Suprapubic skin (tissue), 4 donors: ENCODE results near the gene AMPD3. TPM values are rescaled to one million over a fixed set of nuclear protein-coding genes. Genes with fewer than 3 reads are reported as not detected.

Experiments used
- DNase-seq, 2 donors: peaks; one replicate each; pipeline ENCODE4 v3.0.0-alpha.2; 2019; ENCODE audit warnings: low spot score in 2 of 2
- H3K27ac ChIP-seq: fragments of 200-600 bp; sonication (generic); one replicate; pipeline ENCODE4 v1.5.1; 2019
- H3K27me3 ChIP-seq: fragments of 200-600 bp; sonication (generic); one replicate; pipeline ENCODE4 v1.5.1; 2019
- H3K36me3 ChIP-seq: fragments of 200-600 bp; sonication (generic); one replicate; pipeline ENCODE4 v1.5.1; 2019
- H3K4me1 ChIP-seq: fragments of 200-600 bp; sonication (generic); one replicate; pipeline ENCODE4 v1.5.1; 2019
- H3K4me3 ChIP-seq: fragments of 200-600 bp; sonication (generic); one replicate; pipeline ENCODE4 v1.5.1; 2019; ENCODE audit warnings: mild to moderate bottlenecking
- H3K9me3 ChIP-seq: fragments of 200-600 bp; sonication (generic); one replicate; pipeline ENCODE4 v1.5.1; 2019
- EP300 ChIP-seq: sonication (generic); formaldehyde crosslinking; IDR thresholded peaks from one replicate; pipeline ENCODE4 v1.6.1; 2017; ENCODE audit warnings: antibody characterized with exemption
- POLR2A ChIP-seq, 2 donors: fragments of 450-650 bp; IDR thresholded peaks; one replicate each; pipeline ENCODE4 v1.6.1; 2017; ENCODE audit warnings: antibody characterized with exemption in 2 of 2, mild to moderate bottlenecking in 2 of 2, moderate library complexity in 2 of 2
- POLR2AphosphoS5 ChIP-seq, 3 donors: sonication (generic); formaldehyde crosslinking; IDR thresholded peaks; one replicate each; pipeline ENCODE4 v1.6.1; 2017; ENCODE audit warnings: antibody characterized with exemption in 3 of 3
- WGBS: methylation state at CpG from one replicate; pipeline ENCODE4 v1.1.5; 2018; 5-methylcytosine and 5-hydroxymethylcytosine counted together
- total RNA-seq, 4 donors: library from RNA; depleted of rRNA; stranded (reverse); fragments of >200 nt; gene quantifications; one replicate each; pipeline ENCODE4 v1.1.0, GENCODE V29; 2016
- TF ChIP-seq, protein P1 (sequence below), 2 donors: fragments of 200-600 bp in 1 of 2; fragments of 450-650 bp in 1 of 2; sonication (generic) in 1 of 2; IDR thresholded peaks; one replicate each; pipeline ENCODE4 v1.5.1; 2016 to 2019; ENCODE audit warnings: antibody characterized with exemption in 2 of 2, mild to moderate bottlenecking in 1 of 2, moderate library complexity in 1 of 2

The AMPD3 gene
- total RNA-seq, 4 donors from 2014 or later, result 23.5 to 51.7 (median 27.4) TPM

DNA sequence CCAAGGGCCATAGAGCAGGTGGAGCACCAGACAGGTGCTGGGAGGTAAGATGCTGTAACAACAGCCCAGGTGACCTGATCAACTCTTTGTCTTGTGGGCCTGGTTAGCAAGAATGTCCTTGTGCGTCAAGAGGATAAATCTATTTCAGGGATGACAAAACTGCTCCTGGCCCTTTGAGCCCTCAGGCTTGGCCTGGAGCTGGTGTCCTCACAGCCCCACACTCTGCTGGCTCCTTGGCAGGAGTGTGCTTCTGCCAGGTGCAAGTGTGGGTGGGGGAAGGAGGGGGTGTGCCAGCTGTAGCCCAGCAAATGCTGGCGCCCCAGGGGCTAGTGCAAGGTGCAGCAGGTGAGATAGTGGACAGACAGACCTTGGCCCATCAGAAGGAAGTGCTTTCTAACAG lies 19.5 kb downstream of the AMPD3 start:
- TF ChIP-seq POLR2AphosphoS5 (IDR thresholded peaks at IDR 0.05) (no peak), POLR2A (IDR thresholded peaks at IDR 0.05) (no peak), EP300 (no peak)
- TF ChIP-seq, protein P1, sequence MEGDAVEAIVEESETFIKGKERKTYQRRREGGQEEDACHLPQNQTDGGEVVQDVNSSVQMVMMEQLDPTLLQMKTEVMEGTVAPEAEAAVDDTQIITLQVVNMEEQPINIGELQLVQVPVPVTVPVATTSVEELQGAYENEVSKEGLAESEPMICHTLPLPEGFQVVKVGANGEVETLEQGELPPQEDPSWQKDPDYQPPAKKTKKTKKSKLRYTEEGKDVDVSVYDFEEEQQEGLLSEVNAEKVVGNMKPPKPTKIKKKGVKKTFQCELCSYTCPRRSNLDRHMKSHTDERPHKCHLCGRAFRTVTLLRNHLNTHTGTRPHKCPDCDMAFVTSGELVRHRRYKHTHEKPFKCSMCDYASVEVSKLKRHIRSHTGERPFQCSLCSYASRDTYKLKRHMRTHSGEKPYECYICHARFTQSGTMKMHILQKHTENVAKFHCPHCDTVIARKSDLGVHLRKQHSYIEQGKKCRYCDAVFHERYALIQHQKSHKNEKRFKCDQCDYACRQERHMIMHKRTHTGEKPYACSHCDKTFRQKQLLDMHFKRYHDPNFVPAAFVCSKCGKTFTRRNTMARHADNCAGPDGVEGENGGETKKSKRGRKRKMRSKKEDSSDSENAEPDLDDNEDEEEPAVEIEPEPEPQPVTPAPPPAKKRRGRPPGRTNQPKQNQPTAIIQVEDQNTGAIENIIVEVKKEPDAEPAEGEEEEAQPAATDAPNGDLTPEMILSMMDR (IDR thresholded peaks at IDR 0.05), result no peak
- Histone ChIP-seq H3K4me3 (no peak overlapping the region), H3K4me1 (no peaks in the 10 kb centered on the region), H3K27me3 (no peaks in the 10 kb centered on the region), H3K9me3 (no peaks in the 10 kb centered on the region), H3K36me3 (no peaks in the 10 kb centered on the region), H3K27ac (no peak overlapping the region)
- WGBS, result 96% methylated on average over 2 of the region's 2 CpGs
- DNase-seq, result peak; percentile 47 to 58

DNA sequence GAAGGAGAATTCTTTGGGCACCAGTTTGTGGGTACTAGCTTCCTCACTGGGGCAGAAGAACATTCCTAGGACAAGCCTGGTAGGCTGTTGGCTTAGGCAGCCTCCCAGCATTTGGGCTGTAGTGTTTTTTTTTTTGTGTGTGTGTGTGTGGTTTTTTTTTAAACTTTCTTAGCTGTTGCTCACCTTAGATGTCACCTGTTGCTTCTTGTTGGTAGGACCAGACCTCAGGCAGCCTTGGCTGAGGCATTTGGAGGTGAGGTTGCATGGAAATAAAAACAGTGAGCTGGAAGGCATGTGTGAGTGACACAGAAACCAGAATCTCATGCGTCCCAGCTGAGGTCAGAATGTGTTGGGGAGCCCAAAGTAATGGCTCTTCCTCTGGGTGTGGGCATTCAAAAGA lies 21.3 kb downstream of the AMPD3 start:
- no peak for TF ChIP-seq POLR2AphosphoS5 (IDR thresholded peaks at IDR 0.05)
- TF ChIP-seq EP300, result no peak
- TF ChIP-seq POLR2A (IDR thresholded peaks at IDR 0.05), result no peak
- TF ChIP-seq, protein P1 (IDR thresholded peaks at IDR 0.05), result no peak
- Histone ChIP-seq H3K4me3 (no peak overlapping the region), H3K27me3 (no peaks in the 10 kb centered on the region), H3K9me3 (no peaks in the 10 kb centered on the region), H3K36me3 (no peaks in the 10 kb centered on the region), H3K27ac (no peak overlapping the region), H3K4me1 (no peaks in the 10 kb centered on the region)
- peak in 1 of 2 donors; percentile 41 for DNase-seq
- 73% methylated on average over 1 of the region's 1 CpG for WGBS

DNA sequence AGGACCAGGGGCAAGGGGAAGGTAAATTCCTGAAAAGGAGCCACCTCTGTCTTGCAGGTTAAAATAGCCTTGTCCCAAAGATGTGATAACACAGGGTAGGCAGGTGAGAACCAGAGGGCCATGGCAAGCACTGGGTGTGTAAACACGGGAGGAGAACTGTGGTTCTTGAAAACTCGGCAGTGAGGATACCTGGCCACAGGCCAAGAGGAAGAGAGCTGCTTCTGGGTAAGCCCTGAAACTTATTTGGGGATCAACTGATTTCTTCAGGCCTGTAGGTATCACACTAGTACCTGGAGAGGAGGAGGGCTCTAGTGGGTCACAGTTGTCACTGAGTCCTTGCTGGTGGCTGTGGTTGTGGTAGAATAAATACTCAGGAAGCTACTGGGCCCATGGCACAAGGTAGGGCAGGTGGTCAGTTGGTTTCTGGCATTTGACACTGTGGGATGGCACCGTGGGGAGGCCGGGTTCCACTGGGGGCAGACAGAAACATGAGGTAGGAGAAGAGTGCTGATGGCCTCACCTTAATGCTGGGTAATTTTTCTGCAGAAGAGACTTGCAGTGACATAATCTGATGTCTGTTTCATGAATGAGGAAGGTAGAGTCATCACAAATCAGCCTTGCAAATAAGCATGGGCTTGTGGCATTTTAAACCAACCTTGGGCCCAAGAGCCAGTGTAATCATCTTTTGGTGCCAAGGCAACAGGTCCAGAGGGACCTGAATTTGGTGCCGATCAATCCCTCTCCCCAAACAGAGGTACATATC lies 22.0 kb downstream of the AMPD3 start:
- H3K4me3 ChIP-seq, result no peak overlapping the region
- no peaks in the 10 kb centered on the region for H3K4me1 ChIP-seq
- 75% methylated on average over 4 of the region's 5 CpGs for WGBS

DNA sequence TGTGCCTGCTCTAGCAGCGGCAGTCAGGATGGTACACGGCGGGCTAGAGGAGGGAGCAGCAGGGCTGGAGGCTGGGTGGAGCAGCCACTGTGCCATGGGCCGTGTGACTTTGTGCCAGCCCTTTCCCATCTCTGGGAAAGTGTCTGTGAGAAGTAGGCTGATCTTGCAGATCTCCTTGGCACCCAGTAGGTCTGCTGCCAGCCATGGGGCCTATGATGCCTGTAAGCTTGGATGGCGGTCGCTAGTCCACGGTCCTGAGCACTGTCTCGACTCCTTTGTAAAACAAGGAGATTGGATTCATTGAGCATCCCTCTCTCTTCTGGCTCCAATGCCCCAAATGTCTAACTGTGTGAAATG lies 22.6 kb downstream of the AMPD3 start:
- 91% methylated on average over 4 of the region's 8 CpGs for WGBS
- Histone ChIP-seq H3K27ac (no peak overlapping the region), H3K4me1 (no peaks in the 10 kb centered on the region), H3K36me3 (no peaks in the 10 kb centered on the region), H3K27me3 (no peaks in the 10 kb centered on the region), H3K4me3 (no peak overlapping the region), H3K9me3 (no peaks in the 10 kb centered on the region)
- TF ChIP-seq POLR2AphosphoS5 (IDR thresholded peaks at IDR 0.05) (no peak), POLR2A (IDR thresholded peaks at IDR 0.05) (no peak), EP300 (no peak)
- TF ChIP-seq, protein P1 (IDR thresholded peaks at IDR 0.05), result no peak
- peak; percentile 40 to 41 for DNase-seq

More for the DNA sequence above, 22.0 kb downstream of the AMPD3 start:
- TF ChIP-seq, protein P1 (IDR thresholded peaks at IDR 0.05), result no peak
- TF ChIP-seq POLR2AphosphoS5 (IDR thresholded peaks at IDR 0.05), result no peak
- TF ChIP-seq POLR2A (IDR thresholded peaks at IDR 0.05), result no peak
- no peak for TF ChIP-seq EP300
- no peaks in the 10 kb centered on the region for H3K27me3 ChIP-seq
- no peaks in the 10 kb centered on the region for H3K9me3 ChIP-seq
- H3K36me3 ChIP-seq, result no peaks in the 10 kb centered on the region
- DNase-seq, result peak; percentile 61 to 62
- H3K27ac ChIP-seq, result no peak overlapping the region

DNA sequence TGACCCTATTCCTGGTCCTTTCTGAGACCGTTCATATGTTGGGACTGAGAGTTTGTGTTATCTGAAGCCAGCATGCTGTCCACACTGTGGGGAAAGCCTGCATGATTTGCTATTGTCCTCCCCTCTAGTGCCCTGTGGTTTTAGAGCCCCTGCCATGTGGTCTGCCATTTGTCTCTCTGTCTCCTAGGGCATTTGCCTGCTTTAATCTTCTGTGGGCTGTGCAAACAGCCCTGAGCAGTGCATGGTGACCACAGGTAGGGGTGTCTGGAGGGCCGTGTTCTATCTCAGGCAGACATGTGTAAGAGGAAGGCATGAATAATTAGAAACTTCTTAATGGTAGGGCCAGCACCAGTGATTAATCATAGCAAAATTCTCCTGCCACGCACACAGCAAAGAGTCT lies 23.0 kb downstream of the AMPD3 start:
- TF ChIP-seq EP300, result no peak
- H3K9me3 ChIP-seq, result no peaks in the 10 kb centered on the region
- H3K4me3 ChIP-seq, result no peak overlapping the region
- no peak overlapping the region for H3K27ac ChIP-seq
- 66% methylated on average over 3 of the region's 3 CpGs for WGBS
- H3K4me1 ChIP-seq, result no peaks in the 10 kb centered on the region
- H3K36me3 ChIP-seq, result no peaks in the 10 kb centered on the region
- no peaks in the 10 kb centered on the region for H3K27me3 ChIP-seq
- no peak for DNase-seq
